Mucosa of stomach (tissue), 1 donor: Measurements from ENCODE around the gene TTYH3.
A peak's percentile ranks its signal among the peaks of the same experiment; 100 is the strongest.

Experiments used
- H3K27me3 ChIP-seq: one replicate; pipeline ENCODE4 v1.7.0; 2013; ENCODE audit warnings: mild to moderate bottlenecking, low read length; ENCODE audit not compliant: control insufficient read depth, insufficient read depth
- H3K36me3 ChIP-seq: one replicate; pipeline ENCODE4 v1.7.0; 2013; ENCODE audit warnings: low read length; ENCODE audit not compliant: control insufficient read depth, insufficient read depth
- H3K4me1 ChIP-seq: one replicate; pipeline ENCODE4 v1.7.0; 2013; ENCODE audit warnings: mild to moderate bottlenecking, low read length; ENCODE audit not compliant: control insufficient read depth, insufficient read depth
- H3K4me3 ChIP-seq: one replicate; pipeline ENCODE4 v1.7.0; 2013; ENCODE audit warnings: low read length
- H3K9ac ChIP-seq: one replicate; pipeline ENCODE4 v1.7.0; 2013; ENCODE audit warnings: mild to moderate bottlenecking, low read length, moderate library complexity
- H3K9me3 ChIP-seq: one replicate; pipeline ENCODE4 v1.7.0; 2013; ENCODE audit warnings: mild to moderate bottlenecking, low read length, moderate library complexity; ENCODE audit not compliant: control insufficient read depth
- donor health status: Pancreatic carcinoma.

The TTYH3 gene

DNA sequence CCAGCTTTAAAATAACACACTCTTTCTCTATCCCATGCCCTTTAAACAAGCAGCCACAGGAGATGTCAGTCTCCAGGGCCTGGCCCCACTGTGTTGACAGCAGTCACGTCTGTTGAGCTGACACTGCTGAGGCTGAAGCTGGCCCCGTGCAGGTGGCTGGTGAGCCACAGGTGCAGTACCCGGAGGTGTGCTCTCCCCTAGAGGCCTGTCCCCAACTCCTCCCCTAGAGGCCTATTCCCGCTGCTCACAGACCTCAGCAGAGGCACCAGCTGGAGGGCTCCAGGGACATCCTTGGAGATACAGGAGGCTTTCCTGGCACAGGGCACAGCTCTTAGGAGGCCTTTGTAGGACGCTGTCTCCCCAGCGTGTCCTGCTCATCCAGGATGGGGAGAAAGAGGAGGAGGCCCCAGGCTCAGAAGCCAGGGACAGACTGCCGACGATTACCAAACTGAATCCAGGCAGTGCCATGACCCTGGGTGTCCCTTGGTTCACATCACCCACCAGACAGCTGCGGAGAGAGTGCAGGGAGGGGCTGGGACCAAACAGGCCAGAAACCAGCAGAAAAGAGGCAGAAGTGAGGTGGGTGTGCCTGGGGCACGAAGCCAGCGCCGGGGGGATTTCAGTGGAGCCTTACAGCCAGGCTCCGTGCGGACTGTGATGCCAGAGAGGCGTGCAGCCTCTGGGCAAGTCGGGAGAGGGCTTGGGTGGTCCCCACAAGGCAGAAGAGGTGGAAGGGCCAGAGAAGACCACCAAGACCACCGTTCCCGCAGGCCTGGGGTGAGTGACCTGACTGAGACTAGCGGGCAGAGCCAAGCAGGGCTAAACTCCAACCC, 18.5 kb upstream of the TTYH3 start:
- Histone ChIP-seq H3K4me1 (peaks cover 21% of the 10 kb centered on the region), H3K27me3 (peaks cover 18% of the 10 kb centered on the region), H3K9ac (no peak overlapping the region), H3K36me3 (no peaks in the 10 kb centered on the region), H3K4me3 (no peak overlapping the region), H3K9me3 (no peaks in the 10 kb centered on the region)

GRCh38 chr7:2613931-2614600, 17.7 kb upstream of the TTYH3 start:
- H3K4me3 ChIP-seq = no peak overlapping the region
- H3K36me3 ChIP-seq = no peaks in the 10 kb centered on the region
- peaks cover 18% of the 10 kb centered on the region for H3K27me3 ChIP-seq
- H3K9me3 ChIP-seq = no peaks in the 10 kb centered on the region
- H3K9ac ChIP-seq = no peak overlapping the region
- peaks cover 21% of the 10 kb centered on the region for H3K4me1 ChIP-seq

GRCh38 chr7:2614631-2615330, 17.0 kb upstream of the TTYH3 start:
- H3K9me3 ChIP-seq = no peaks in the 10 kb centered on the region
- H3K36me3 ChIP-seq = no peaks in the 10 kb centered on the region
- H3K27me3 ChIP-seq = peaks cover 18% of the 10 kb centered on the region
- no peak overlapping the region for H3K9ac ChIP-seq
- H3K4me1 ChIP-seq = peaks cover 21% of the 10 kb centered on the region
- no peak overlapping the region for H3K4me3 ChIP-seq

DNA sequence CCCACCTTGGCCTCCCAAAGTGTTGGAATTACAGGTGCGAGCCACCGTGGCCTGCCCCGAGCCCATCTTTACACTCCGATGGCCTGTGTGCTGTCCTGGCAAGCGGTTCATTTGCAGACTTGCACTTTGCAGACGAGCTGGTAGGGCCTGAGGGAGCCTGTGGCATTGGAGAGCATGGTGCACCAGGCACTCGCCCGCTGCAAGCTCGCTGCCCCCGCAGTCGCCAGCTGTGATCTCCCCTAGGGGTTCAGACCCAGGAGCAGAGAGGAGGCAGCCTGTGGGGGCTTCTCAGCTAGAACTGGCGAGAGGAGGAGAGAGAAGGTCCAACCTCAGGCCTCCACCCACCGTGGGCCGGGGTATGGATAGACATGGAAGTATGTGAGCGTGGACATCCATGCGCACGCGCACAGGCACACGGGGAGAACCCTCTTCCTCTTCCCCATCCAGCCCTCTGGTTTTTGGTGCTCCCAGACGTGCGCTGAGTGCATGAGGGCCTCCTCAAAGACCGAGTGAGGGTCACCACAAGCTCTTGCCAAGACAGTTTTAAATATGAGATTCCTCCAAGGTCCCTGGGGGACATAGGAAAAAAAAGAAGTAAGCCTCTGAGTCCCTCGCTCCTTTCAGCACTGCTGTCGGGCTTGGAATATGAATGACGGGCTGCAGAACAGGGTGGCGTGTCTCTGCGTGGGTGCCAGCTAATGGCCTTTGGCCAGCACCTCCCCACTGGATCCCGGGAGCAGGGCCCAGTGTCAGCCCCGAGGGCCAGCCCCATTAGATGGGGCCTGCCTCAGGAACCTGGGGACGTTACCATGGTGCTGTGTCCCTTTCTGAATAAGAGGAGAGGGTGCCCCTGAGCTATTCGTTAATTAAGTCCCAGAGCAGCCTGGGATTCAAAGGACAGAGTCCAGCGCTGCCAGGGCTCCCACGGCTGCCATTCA, 15.1 kb upstream of the TTYH3 start:
- H3K9me3 ChIP-seq = no peaks in the 10 kb centered on the region
- H3K4me1 ChIP-seq = peaks cover 28% of the 10 kb centered on the region
- H3K36me3 ChIP-seq = no peaks in the 10 kb centered on the region
- no peak overlapping the region for H3K4me3 ChIP-seq
- peak overlapping the region; percentile 17 for H3K9ac ChIP-seq
- peaks cover 18% of the 10 kb centered on the region for H3K27me3 ChIP-seq

- Histone ChIP-seq H3K27me3 (peaks cover 18% of the 10 kb centered on the region), H3K4me3 (no peak overlapping the region), H3K4me1 (peaks cover 34% of the 10 kb centered on the region), H3K9me3 (no peaks in the 10 kb centered on the region), H3K36me3 (no peaks in the 10 kb centered on the region), H3K9ac (peak overlapping the region; percentile 17)
These were observed 14.4 kb upstream of the TTYH3 start for GRCh38 chr7:2617325-2617905.

DNA sequence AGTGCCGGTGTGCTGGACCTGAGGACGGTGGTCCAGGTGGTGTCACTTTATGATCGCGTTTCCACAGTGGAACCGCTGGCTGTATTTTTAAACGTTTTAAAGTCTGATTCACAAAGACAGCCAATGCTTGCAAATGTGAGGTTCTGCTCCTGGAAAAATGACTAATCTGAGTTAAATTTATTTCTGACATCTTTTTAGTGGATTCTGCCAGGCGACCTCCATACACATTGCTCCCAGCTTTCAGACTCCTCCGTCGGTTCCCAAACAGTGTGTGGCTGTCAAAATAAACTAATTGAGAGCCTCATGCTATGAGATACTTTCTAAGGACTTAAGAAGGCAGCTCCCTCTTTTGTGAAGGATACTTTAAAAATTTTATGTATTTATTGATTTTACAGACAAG, 12.7 kb upstream of the TTYH3 start:
- Histone ChIP-seq H3K36me3 (no peaks in the 10 kb centered on the region), H3K9me3 (no peaks in the 10 kb centered on the region), H3K27me3 (peaks cover 18% of the 10 kb centered on the region), H3K4me3 (no peak overlapping the region), H3K4me1 (peaks cover 41% of the 10 kb centered on the region), H3K9ac (no peak overlapping the region)

GRCh38 chr7:2621061-2621828, 10.5 kb upstream of the TTYH3 start:
- no peaks in the 10 kb centered on the region for H3K36me3 ChIP-seq
- H3K27me3 ChIP-seq = peaks cover 18% of the 10 kb centered on the region
- no peaks in the 10 kb centered on the region for H3K9me3 ChIP-seq
- peaks cover 42% of the 10 kb centered on the region for H3K4me1 ChIP-seq
- H3K9ac ChIP-seq = peak overlapping the region; percentile 17
- H3K4me3 ChIP-seq = no peak overlapping the region

GRCh38 chr7:2621948-2622640, 9.7 kb upstream of the TTYH3 start:
- Histone ChIP-seq H3K27me3 (peaks cover 10% of the 10 kb centered on the region), H3K4me1 (peaks cover 37% of the 10 kb centered on the region), H3K4me3 (no peak overlapping the region), H3K36me3 (no peaks in the 10 kb centered on the region), H3K9ac (no peak overlapping the region), H3K9me3 (no peaks in the 10 kb centered on the region)

- Histone ChIP-seq H3K9ac (no peak overlapping the region), H3K36me3 (no peaks in the 10 kb centered on the region), H3K4me3 (no peak overlapping the region), H3K4me1 (peaks cover 30% of the 10 kb centered on the region), H3K27me3 (peaks cover under 1% of the 10 kb centered on the region), H3K9me3 (no peaks in the 10 kb centered on the region)
These were observed 8.7 kb upstream of the TTYH3 start for GRCh38 chr7:2622869-2623697.

- Histone ChIP-seq H3K27me3 (no peaks in the 10 kb centered on the region), H3K36me3 (no peaks in the 10 kb centered on the region), H3K9ac (no peak overlapping the region), H3K9me3 (no peaks in the 10 kb centered on the region), H3K4me1 (peaks cover 35% of the 10 kb centered on the region), H3K4me3 (no peak overlapping the region)
These were observed 8.1 kb upstream of the TTYH3 start for GRCh38 chr7:2623698-2624014.
